CD4-positive, CD25-positive, alpha-beta regulatory T cell (primary cell): Measurements from ENCODE around the gene SRCIN1. TPM values are rescaled to one million over a fixed set of nuclear protein-coding genes. Genes with fewer than 3 reads are reported as not detected.

Experiments
- ATAC-seq, 2 donors: fragments of 150-1000 bp; cut with Tn5 transposase; one replicate each; pipeline ENCODE4 v1.10.0; 2021; ENCODE audit warnings: low read depth in 2 of 2, moderate number of reproducible peaks in 2 of 2, moderate library complexity in 1 of 2
- DNase-seq, 3 donors: peaks; one replicate each; pipeline versions ENCODE4 v3.0.0 to v3.0.0-alpha.2; 2012 to 2022; ENCODE audit warnings: mixed read lengths in 1 of 3
- H3K27ac ChIP-seq: one replicate; pipeline ENCODE4 v1.7.0; 2013; ENCODE audit warnings: mild to moderate bottlenecking, low read length; ENCODE audit not compliant: insufficient read depth, poor library complexity, severe bottlenecking
- H3K27me3 ChIP-seq: one replicate; pipeline ENCODE4 v1.7.0; 2013; ENCODE audit warnings: low read length; ENCODE audit not compliant: control insufficient read depth, insufficient read depth
- H3K36me3 ChIP-seq: one replicate; pipeline ENCODE4 v1.7.0; 2013; ENCODE audit warnings: mild to moderate bottlenecking, low read length, moderate library complexity; ENCODE audit not compliant: control insufficient read depth, insufficient read depth
- H3K4me1 ChIP-seq: 2 replicates; pipeline ENCODE4 v1.7.0; 2013; ENCODE audit warnings: mild to moderate bottlenecking, low read length; ENCODE audit not compliant: insufficient read depth, control insufficient read depth, poor library complexity, severe bottlenecking
- H3K4me3 ChIP-seq: one replicate; pipeline ENCODE4 v1.7.0; 2013; ENCODE audit warnings: low read depth, mild to moderate bottlenecking, low read length, moderate library complexity
- H3K9me3 ChIP-seq, 2 experiments: 1 replicate in 1 of 2; 2 replicates in 1 of 2; pipeline ENCODE4 v1.7.0; 2013; ENCODE audit warnings: low read length in 2 of 2, mild to moderate bottlenecking in 1 of 2, moderate library complexity in 1 of 2; ENCODE audit not compliant: control insufficient read depth in 2 of 2
- H3K27ac Mint-ChIP-seq, 3 donors: one replicate each; pipeline ENCODE4 v1.8.0; 2020 to 2022; ENCODE audit warnings: mild to moderate bottlenecking in 3 of 3, mixed read lengths in 3 of 3, moderate library complexity in 2 of 3
- H3K27me3 Mint-ChIP-seq: one replicate; pipeline ENCODE4 v1.8.0; 2022; ENCODE audit warnings: mild to moderate bottlenecking, mixed read lengths
- H3K36me3 Mint-ChIP-seq: one replicate; pipeline ENCODE4 v1.8.0; 2020; ENCODE audit warnings: mixed read lengths
- H3K4me1 Mint-ChIP-seq, 4 donors: one replicate each; pipeline ENCODE4 v1.8.0; 2020 to 2022; ENCODE audit warnings: mixed read lengths in 4 of 4, mild to moderate bottlenecking in 1 of 4
- H3K4me3 Mint-ChIP-seq, 4 donors: one replicate each; pipeline ENCODE4 v1.8.0; 2020 to 2022; ENCODE audit warnings: mild to moderate bottlenecking in 4 of 4, mixed read lengths in 4 of 4, moderate library complexity in 3 of 4
- H3K9me3 Mint-ChIP-seq, 7 donors: one replicate each; pipeline ENCODE4 v1.8.0; 2020 to 2022; ENCODE audit warnings: mixed read lengths in 7 of 7, mild to moderate bottlenecking in 3 of 7, moderate library complexity in 2 of 7
- polyA plus RNA-seq, 4 donors: library from polyadenylated mRNA; unstranded; fragments of 300-500 nt; fragmentation: Illumina TruSeq; gene quantifications; one replicate each; pipeline ENCODE4 v1.2.3, GENCODE V29; 2021
- total RNA-seq: library from RNA; stranded (reverse); gene quantifications from one replicate; pipeline ENCODE4 v1.2.3, GENCODE V29; 2022

SRCIN1 gene
- total and polyA plus RNA-seq, 5 donors from 2014 or later: not detected

DNA sequence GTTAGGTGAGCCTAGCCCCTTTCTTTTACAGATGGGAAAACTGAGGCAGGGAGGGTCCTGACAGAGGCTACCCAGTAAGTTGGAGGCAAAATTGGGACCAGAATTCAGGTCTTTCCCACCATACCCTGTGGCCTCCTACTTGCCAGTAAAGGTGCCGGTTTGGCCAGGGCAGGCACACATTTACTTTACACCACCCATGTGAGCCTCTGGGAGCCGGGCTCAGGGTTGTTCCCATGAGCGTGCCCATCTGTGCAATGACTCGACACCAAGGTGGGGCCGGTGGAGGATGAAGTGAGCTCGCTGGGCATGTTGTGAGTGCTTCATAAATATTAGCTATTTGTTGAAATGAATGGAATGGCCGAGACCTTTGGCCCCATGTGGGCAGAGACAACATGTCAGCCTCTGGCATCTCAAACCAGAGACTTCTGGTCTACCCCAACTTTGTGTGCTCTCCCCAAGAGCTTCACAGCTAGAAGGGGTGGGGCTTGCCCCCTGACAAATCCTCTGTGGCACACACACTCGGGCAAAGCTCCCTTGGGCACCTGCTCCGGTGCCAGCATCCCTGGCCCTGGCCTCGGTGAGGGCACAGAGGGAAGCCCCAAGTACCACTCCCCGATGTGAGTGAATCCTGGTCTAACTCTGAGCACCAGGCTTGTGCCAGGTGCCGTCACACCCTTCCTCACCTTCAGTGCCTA is 60.1 kb downstream of the SRCIN1 start:
- DNase-seq: no peak
- no peak for ATAC-seq
- no peaks in the 10 kb centered on the region for H3K27me3 ChIP-seq
- no peaks in the 10 kb centered on the region for H3K9me3 ChIP-seq
- peaks cover 0 to 5% (median 0%) of the 10 kb centered on the region in 4 donors for H3K4me1 Mint-ChIP-seq
- H3K27me3 Mint-ChIP-seq: peaks cover 13% of the 10 kb centered on the region
- H3K4me1 ChIP-seq: no peaks in the 10 kb centered on the region
- peaks cover 0 to 2% (median 0%) of the 10 kb centered on the region in 7 donors for H3K9me3 Mint-ChIP-seq
- H3K36me3 Mint-ChIP-seq: no peaks in the 10 kb centered on the region
- no peak overlapping the region for H3K27ac Mint-ChIP-seq
- H3K4me3 Mint-ChIP-seq: no peak overlapping the region
- H3K27ac ChIP-seq: no peak overlapping the region
- no peak overlapping the region for H3K4me3 ChIP-seq
- no peaks in the 10 kb centered on the region for H3K36me3 ChIP-seq

DNA sequence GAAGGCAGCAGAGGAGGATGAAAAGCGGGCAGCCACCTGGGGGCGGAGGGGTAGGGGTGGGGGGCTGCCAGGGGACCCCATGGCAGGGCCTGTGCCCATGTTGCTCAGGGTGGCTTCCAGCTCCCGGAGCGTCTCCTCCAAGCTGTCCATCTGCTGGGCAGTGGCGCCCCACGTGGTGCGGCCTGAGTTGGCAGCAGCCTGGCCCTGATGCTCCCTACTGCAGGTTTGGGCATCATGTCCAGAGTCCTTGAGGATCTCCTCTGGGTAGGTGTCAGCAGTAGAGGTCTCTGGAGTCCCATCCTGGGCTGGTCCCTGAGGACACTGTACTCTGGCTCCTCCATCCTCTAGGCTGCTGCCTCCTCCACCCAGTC is 60.9 kb downstream of the SRCIN1 start:
- H3K4me1 ChIP-seq: no peaks in the 10 kb centered on the region
- no peaks in the 10 kb centered on the region for H3K36me3 ChIP-seq
- no peak overlapping the region for H3K27ac ChIP-seq
- no peaks in the 10 kb centered on the region for H3K27me3 ChIP-seq
- no peak overlapping the region for H3K4me3 ChIP-seq
- Mint-ChIP-seq H3K27me3 (peaks cover 17% of the 10 kb centered on the region), H3K9me3 (peaks cover 0 to 2% (median 0%) of the 10 kb centered on the region in 7 donors), H3K4me1 (peaks cover 0 to 5% (median 0%) of the 10 kb centered on the region in 4 donors), H3K4me3 (no peak overlapping the region), H3K36me3 (no peaks in the 10 kb centered on the region), H3K27ac (no peak overlapping the region)
- DNase-seq (no peak), ATAC-seq (no peak)
- H3K9me3 ChIP-seq: no peaks in the 10 kb centered on the region

DNA sequence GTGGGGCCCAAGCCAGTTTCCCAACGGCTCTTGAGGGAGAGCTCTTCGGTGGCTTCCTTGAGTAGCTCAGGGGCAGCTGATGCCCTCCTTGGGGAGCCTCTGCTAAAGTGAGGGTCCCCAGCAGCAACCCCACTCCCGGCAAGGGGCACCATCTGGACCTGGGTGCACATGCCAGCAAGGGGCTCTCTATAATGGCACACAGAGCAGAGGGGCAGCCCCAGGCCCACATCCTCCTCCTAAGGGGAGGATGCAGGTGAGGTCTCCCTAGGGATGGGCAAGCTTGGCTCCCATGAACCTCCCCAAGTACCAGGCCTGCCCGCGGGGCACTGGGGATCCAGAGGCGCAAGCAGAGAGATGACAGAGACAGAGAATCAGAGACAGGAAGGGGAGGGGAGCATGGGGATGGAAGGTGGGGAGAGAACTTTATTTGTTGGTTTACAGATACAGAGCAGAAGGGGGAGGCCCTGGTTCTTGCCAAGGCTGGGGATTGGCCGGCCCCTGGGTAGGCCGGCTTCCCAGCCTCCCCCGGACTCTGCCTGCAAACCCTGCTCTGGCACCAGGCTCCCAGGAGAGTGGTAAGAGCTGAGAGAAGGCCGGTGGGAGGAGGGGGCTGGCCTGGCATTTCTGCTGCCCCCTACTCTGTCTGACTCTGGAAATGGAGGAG is 61.4 kb downstream of the SRCIN1 start:
- H3K36me3 Mint-ChIP-seq: no peaks in the 10 kb centered on the region
- H3K9me3 Mint-ChIP-seq: peaks cover 0 to 2% (median 0%) of the 10 kb centered on the region in 7 donors
- no peaks in the 10 kb centered on the region for H3K4me1 ChIP-seq
- peaks cover 0 to 5% (median 0%) of the 10 kb centered on the region in 4 donors for H3K4me1 Mint-ChIP-seq
- H3K27me3 ChIP-seq: no peaks in the 10 kb centered on the region
- no peak overlapping the region for H3K27ac Mint-ChIP-seq
- H3K9me3 ChIP-seq: no peaks in the 10 kb centered on the region
- DNase-seq: no peak
- no peak overlapping the region for H3K27ac ChIP-seq
- H3K4me3 ChIP-seq: no peak overlapping the region
- no peak for ATAC-seq
- H3K4me3 Mint-ChIP-seq: no peak overlapping the region
- H3K36me3 ChIP-seq: no peaks in the 10 kb centered on the region
- H3K27me3 Mint-ChIP-seq: peaks cover 17% of the 10 kb centered on the region

DNA sequence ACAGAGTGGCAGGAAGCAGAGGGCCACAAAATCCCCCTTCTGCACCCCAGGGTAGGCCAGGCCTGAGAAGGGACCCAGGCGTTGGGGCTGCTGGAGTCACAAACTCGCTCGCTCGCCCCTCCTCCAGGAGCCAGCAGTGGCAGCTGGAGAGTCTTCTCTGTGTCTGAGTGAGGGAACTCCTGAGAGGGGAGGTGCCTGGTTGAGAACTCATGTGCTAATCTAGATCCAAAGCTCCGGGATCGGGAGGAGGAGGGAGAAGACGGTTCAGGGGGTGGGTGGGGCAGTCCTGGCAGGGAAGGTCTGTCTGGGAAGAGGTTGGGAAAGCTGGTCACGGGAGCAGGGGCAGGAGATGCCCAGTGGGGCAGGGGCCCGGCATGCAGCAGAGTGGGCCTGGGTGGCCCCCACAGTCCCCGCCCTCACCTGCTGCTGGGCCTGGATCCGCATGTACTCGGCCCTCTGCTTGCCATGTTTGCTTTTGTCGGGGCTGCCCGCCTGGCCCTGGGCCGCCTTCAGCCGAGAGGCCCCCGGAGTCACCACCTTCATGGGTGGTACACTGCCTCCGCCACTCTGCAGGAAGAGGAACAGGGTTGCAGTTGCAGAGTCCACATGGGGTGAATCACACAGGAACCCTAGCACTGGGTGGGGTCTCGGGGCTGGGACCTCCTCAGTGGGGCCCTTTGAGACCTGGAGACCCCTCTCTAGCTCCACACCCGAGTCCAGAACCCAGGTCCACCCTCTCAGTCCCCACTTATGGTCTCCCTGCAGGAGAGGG is 62.2 kb downstream of the SRCIN1 start:
- Histone ChIP-seq H3K9me3 (no peaks in the 10 kb centered on the region), H3K4me1 (no peaks in the 10 kb centered on the region), H3K4me3 (no peak overlapping the region), H3K36me3 (no peaks in the 10 kb centered on the region), H3K27me3 (no peaks in the 10 kb centered on the region), H3K27ac (no peak overlapping the region)
- H3K9me3 Mint-ChIP-seq: peaks cover 0 to 2% (median 0%) of the 10 kb centered on the region in 7 donors
- no peaks in the 10 kb centered on the region for H3K36me3 Mint-ChIP-seq
- no peak overlapping the region for H3K27ac Mint-ChIP-seq
- H3K27me3 Mint-ChIP-seq: peaks cover 15% of the 10 kb centered on the region
- no peak overlapping the region for H3K4me3 Mint-ChIP-seq
- DNase-seq (no peak), ATAC-seq (no peak)
- H3K4me1 Mint-ChIP-seq: peaks cover 0 to 5% (median 0%) of the 10 kb centered on the region in 4 donors

DNA sequence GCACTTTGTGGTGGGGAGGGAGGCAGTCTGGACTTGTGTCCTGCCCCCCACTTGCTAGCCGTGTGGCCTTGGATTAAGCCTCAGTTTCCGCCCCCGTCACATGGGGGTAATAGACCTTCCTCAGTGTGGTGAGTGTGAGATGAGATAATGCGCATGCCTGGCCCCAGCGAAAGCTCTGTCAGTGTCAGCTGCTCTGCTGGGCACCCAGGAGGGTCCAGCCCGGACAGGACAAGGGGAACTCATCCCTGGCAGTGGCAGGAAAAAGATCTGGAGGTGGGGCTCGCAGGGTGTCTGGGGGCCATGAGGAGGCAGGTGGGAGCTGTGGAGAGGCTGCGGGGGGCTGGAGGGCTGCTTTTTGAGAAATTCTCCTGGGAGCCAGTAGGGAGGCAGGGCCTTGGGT is 63.5 kb downstream of the SRCIN1 start:
- Mint-ChIP-seq H3K36me3 (no peaks in the 10 kb centered on the region), H3K4me3 (no peak overlapping the region), H3K27me3 (peaks cover 18% of the 10 kb centered on the region), H3K9me3 (peaks cover 0 to 2% (median 0%) of the 10 kb centered on the region in 7 donors), H3K27ac (no peak overlapping the region), H3K4me1 (peaks cover 0 to 5% (median 0%) of the 10 kb centered on the region in 4 donors)
- Histone ChIP-seq H3K27me3 (no peaks in the 10 kb centered on the region), H3K4me1 (no peaks in the 10 kb centered on the region), H3K9me3 (no peaks in the 10 kb centered on the region), H3K4me3 (no peak overlapping the region), H3K36me3 (no peaks in the 10 kb centered on the region), H3K27ac (no peak overlapping the region)
- DNase-seq: no peak
- no peak for ATAC-seq

DNA sequence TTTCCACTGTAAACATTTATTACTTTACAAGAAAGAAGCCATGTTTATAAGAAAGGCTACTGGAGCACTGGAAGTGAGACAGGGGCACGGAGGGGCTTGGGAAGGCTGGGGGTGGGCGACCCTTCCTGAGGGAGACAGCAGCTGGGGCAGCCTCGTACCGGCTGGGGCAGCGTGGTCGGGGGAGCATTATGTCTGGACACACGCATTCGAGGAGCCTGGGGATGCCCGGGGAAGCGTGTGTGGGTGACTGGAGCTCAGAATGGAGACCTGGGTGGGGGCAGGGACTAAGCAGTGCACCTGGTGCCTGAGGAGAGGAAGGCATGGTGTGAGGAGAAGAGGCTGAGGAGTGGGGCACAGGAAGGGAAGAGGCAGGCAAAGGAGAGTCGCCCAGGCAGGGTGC is 64.5 kb downstream of the SRCIN1 start:
- no peaks in the 10 kb centered on the region for H3K36me3 Mint-ChIP-seq
- no peaks in the 10 kb centered on the region for H3K36me3 ChIP-seq
- no peak overlapping the region for H3K4me3 Mint-ChIP-seq
- no peaks in the 10 kb centered on the region for H3K9me3 ChIP-seq
- no peak overlapping the region for H3K4me3 ChIP-seq
- H3K4me1 ChIP-seq: no peaks in the 10 kb centered on the region
- peaks cover 24% of the 10 kb centered on the region for H3K27me3 Mint-ChIP-seq
- no peak for DNase-seq
- ATAC-seq: no peak
- no peak overlapping the region for H3K27ac ChIP-seq
- peaks cover 0 to 2% (median 0%) of the 10 kb centered on the region in 7 donors for H3K9me3 Mint-ChIP-seq
- no peaks in the 10 kb centered on the region for H3K4me1 Mint-ChIP-seq
- no peak overlapping the region for H3K27ac Mint-ChIP-seq
- no peaks in the 10 kb centered on the region for H3K27me3 ChIP-seq

DNA sequence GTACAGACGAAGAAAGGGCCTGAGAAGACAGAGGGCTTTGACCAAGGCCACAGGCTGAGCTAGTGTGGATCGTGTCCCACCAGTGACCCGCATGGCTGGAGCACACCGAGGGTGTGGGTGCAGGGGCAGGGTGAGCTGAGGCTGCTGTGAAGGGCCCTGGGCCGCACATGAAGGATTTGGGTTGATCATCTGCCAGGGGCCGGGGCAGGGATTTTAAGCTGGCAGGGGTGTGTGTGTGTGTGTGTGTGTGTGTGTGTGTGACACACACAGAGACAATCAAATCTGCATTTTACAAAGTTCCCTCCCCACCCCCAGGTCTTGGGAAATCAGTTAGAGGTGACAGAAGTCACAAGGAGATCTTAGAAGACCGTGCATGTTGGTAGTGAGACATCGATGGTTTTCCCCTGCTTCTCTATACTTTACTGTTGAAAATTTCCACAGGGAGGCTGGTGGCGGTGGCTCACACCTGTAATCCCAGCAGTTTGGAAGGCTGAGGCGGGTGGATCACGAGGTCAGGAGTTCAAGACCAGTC is 65.2 kb downstream of the SRCIN1 start:
- H3K27me3 Mint-ChIP-seq: peaks cover 28% of the 10 kb centered on the region
- H3K4me3 ChIP-seq: no peak overlapping the region
- ATAC-seq (no peak), DNase-seq (no peak)
- H3K27ac ChIP-seq: no peak overlapping the region
- no peaks in the 10 kb centered on the region for H3K4me1 ChIP-seq
- peaks cover 0 to 2% (median 0%) of the 10 kb centered on the region in 7 donors for H3K9me3 Mint-ChIP-seq
- no peaks in the 10 kb centered on the region for H3K4me1 Mint-ChIP-seq
- H3K36me3 ChIP-seq: no peaks in the 10 kb centered on the region
- H3K9me3 ChIP-seq: no peaks in the 10 kb centered on the region
- H3K4me3 Mint-ChIP-seq: no peak overlapping the region
- no peaks in the 10 kb centered on the region for H3K27me3 ChIP-seq
- H3K27ac Mint-ChIP-seq: peak overlapping the region in 1 of 3 donors; percentile 9
- no peaks in the 10 kb centered on the region for H3K36me3 Mint-ChIP-seq
